Activated T-helper 2 cell treated with anti-CD3 and anti-CD28 coated beads, Interferon-gamma antibody, Interleukin-2, Interleukin-4, amounts not matched to agents 10 μg/mL and 5 μg/mL and 100 μg/mL, durations not matched to agents 14 hours and 24 hours and 36 hours (primary cell): Measurements from ENCODE around the gene NCSTN. TPM values are rescaled to one million over a fixed set of nuclear protein-coding genes. Genes with fewer than 3 reads are reported as not detected.

Experiments used
- DNase-seq: peaks from one replicate; pipeline ENCODE4 v3.0.0; 2021; ENCODE audit warnings: low spot score
- H3K27ac Mint-ChIP-seq: one replicate; pipeline ENCODE4 v1.8.0; 2021; ENCODE audit warnings: mixed read lengths
- H3K27me3 Mint-ChIP-seq: one replicate; pipeline ENCODE4 v1.8.0; 2021; ENCODE audit warnings: low read depth, mixed read lengths
- H3K36me3 Mint-ChIP-seq: one replicate; pipeline ENCODE4 v1.8.0; 2021; ENCODE audit warnings: low read depth, mixed read lengths
- H3K4me1 Mint-ChIP-seq: one replicate; pipeline ENCODE4 v1.8.0; 2021; ENCODE audit warnings: low read depth, mixed read lengths
- H3K4me3 Mint-ChIP-seq: one replicate; pipeline ENCODE4 v1.8.0; 2021; ENCODE audit warnings: low read depth, mild to moderate bottlenecking, moderate library complexity, mixed read lengths
- H3K9me3 Mint-ChIP-seq: one replicate; pipeline ENCODE4 v1.8.0; 2021; ENCODE audit warnings: mixed read lengths
- intact Hi-C: fragments of 100-400 bp; cut with micrococcal nuclease; formaldehyde crosslinking; loops from one replicate; pipeline ENCODE4 v1.15.1; 2023
- total RNA-seq: library from RNA; stranded (reverse); gene quantifications from 2 replicates; pipeline ENCODE4 v1.2.3, GENCODE V29; 2022

NCSTN gene
- total RNA-seq, 1 donor from 2014 or later, result 65.3 TPM

DNA sequence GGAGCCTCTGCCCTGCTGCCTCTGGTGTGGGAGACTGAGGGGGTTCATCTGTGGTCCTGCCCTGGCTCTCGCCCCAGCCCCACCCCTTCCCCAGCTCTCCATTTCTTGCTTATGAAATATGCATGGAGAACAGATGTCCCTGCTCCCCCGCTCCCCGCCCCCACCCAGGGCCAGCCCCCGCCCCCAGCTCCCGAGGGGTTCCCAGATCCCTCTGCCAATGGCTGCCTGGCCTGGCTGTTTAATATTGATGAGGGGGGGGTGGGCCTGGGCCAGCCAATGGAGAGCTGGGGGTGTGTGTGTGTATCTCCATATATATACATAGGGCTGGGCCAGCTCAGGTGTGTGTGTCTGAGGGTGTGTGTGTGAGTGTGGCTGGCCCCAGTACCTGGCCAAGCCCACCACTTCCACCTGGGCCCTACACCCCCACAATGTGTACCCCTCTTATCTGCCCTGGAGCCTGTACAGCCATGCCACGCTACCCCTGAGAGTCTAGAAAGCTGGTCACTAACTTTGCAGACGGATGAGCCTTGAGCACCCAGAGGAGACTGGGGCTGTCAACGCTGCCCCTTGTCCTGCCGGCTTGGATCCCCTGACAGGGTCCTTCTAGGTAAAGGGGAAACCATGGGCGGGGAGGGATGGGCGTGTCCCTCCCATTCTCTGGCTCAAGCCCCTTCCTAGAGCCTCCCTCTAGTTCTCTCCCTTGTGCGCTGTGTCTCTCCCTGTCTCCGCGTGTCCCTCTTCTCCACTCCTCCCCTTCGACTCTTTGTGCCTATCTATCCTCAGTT lies 23.7 kb downstream of the NCSTN start, which contains the start of gene NHLH1:
NHLH1 (plus strand) TSS at position 341 of the 785 bp plus-strand sequence. CDS start 3,661 bp downstream, outside the sequence.
- DNase-seq, result no peak
- H3K4me3 Mint-ChIP-seq, result no peak within 1 kb of the TSS
- peaks cover 5% of the 10 kb centered on the region for H3K4me1 Mint-ChIP-seq
- H3K36me3 Mint-ChIP-seq, result peaks cover 3% of the 10 kb centered on the region
- intact Hi-C loops, result no loop called here
- no peaks in the 10 kb centered on the region for H3K27me3 Mint-ChIP-seq
- H3K9me3 Mint-ChIP-seq, result no peaks in the 10 kb centered on the region
- H3K27ac Mint-ChIP-seq, result no peak within 1 kb of the TSS

GRCh38 chr1:160367516-160367900 lies 24.3 kb downstream of the NCSTN start:
- intact Hi-C loops, result no loop called here
- H3K9me3 Mint-ChIP-seq, result no peaks in the 10 kb centered on the region
- no peak overlapping the region for H3K4me3 Mint-ChIP-seq
- no peak overlapping the region for H3K27ac Mint-ChIP-seq
- H3K36me3 Mint-ChIP-seq, result peaks cover under 1% of the 10 kb centered on the region
- H3K27me3 Mint-ChIP-seq, result no peaks in the 10 kb centered on the region
- H3K4me1 Mint-ChIP-seq, result peaks cover 3% of the 10 kb centered on the region
- no peak for DNase-seq

DNA sequence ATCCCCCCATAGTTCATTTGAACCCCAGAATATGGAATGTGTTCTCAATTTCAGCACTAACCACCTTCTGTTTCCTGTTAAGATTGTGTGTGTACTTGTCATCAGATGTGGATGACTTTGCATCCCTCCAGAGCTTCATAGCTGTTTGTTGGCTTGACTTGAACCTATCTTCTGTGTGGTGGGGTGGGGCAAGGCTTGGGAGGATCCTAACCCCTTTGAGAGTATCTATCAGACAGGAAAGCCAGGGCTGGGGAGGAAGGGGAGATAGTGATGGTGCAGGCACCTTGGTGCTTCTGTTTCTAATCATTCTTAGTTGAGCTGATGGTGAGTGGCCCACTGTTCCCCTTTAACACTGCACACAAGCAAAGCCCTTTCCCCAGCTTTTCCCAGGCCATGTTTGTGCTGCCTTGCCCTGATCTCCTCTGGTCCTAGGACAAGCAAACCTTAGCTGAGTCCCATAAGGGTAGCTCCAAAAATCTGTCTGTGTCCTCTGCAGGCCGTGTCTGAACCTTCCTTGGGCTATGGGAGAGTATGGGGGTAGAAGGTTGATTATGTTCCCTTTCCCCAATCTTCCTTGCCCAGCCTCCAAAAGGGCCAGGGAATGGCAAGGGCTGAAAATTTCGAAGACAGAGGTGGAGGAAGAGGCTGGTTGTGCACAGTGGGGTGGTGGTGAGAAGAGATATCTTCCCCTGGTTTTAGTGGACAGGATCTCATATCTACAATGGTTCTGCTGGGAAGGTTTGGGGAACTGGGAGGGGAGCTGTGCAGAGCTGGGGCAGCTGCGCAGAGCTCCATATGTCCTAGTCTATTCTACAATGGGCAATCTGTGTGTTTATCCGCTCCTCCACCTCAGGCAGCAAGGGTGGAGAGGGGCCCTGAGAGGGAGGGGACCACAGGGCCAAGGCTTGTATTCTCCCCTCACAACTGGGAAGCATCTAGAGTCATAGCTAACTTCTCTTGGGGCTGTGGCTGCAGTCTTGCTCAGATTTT lies 25.0 kb downstream of the NCSTN start:
- Mint-ChIP-seq H3K36me3 (no peaks in the 10 kb centered on the region), H3K4me3 (no peak overlapping the region), H3K27me3 (no peaks in the 10 kb centered on the region), H3K27ac (no peak overlapping the region), H3K9me3 (no peaks in the 10 kb centered on the region), H3K4me1 (peaks cover 3% of the 10 kb centered on the region)
- DNase-seq, result no peak
- intact Hi-C loops, result no loop called here

DNA sequence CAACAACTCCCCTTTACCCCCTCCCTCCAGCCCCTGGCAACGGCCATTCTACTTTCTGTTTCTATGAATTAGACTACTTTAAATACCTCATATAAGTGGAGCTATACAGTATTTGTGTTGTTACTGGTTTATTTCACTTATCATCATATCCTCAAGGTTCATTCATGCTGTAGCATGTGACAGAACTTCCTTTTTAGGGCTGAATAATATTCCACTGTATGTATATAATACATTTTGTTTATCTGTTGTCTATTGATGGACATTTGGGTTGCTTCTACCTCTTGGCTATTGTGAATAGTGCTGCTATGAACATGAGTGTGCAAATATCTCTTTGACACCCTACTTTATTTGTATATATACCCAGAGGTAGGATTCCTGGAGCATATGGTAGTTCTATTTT lies 25.9 kb downstream of the NCSTN start:
- H3K27me3 Mint-ChIP-seq, result no peaks in the 10 kb centered on the region
- H3K36me3 Mint-ChIP-seq, result no peaks in the 10 kb centered on the region
- no peak overlapping the region for H3K4me3 Mint-ChIP-seq
- no peaks in the 10 kb centered on the region for H3K9me3 Mint-ChIP-seq
- H3K4me1 Mint-ChIP-seq, result peaks cover 3% of the 10 kb centered on the region
- intact Hi-C loops, result no loop called here
- H3K27ac Mint-ChIP-seq, result no peak overlapping the region
- no peak for DNase-seq

DNA sequence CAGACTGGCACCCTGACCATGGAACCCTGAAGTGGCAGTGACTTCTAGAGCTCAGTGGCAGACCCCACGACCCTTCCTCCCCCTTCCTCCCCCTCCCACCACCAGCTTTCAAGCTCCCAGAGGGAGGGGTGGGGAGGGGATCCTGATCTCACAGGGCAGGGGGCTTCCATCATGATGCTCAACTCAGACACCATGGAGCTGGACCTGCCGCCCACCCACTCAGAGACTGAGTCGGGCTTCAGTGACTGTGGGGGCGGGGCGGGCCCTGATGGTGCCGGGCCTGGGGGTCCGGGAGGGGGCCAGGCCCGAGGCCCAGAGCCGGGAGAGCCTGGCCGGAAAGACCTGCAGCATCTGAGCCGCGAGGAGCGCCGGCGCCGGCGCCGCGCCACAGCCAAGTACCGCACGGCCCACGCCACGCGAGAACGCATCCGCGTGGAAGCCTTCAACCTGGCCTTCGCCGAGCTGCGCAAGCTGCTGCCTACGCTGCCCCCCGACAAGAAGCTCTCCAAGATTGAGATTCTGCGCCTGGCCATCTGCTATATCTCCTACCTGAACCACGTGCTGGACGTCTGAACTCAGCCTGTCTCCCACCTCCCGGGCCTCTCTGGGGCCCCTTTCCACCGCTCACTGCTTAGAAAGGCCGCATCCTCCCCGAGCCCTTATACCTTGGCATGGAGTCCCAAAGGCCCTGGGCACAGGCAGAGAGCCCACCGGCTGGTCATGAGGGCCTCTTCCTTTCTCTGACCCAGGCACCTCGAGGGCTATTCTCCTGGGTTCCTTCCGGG lies 27.6 kb downstream of the NCSTN start:
- Mint-ChIP-seq H3K36me3 (no peaks in the 10 kb centered on the region), H3K4me1 (peaks cover 5% of the 10 kb centered on the region), H3K9me3 (no peaks in the 10 kb centered on the region), H3K27ac (no peak overlapping the region), H3K27me3 (no peaks in the 10 kb centered on the region), H3K4me3 (no peak overlapping the region)
- intact Hi-C loops, result no loop called here
- DNase-seq, result no peak

GRCh38 chr1:160371346-160371631 lies 28.1 kb downstream of the NCSTN start:
- intact Hi-C loops, result no loop called here

DNA sequence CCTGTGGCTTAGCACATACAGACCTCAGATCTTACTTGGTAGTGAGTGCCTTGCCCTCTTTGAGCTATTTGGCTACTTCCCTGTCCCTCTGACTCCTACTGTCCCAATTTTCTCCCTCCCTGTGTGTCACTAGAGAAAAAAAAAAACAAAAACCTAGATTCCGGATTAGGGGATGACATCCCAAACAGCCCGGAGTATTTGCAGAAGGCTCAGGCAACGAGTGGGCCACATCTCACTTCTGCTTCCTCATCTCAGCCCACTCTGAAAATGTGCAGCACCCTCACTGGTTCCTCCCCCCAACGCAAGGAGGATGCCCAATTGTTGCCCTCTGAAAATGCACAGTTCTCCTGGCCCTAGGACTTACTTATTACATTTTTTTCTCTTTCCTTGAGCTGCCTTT lies 28.6 kb downstream of the NCSTN start:
- intact Hi-C loops, result no loop called here
- Mint-ChIP-seq H3K27ac (no peak overlapping the region), H3K4me3 (no peak overlapping the region), H3K27me3 (no peaks in the 10 kb centered on the region), H3K4me1 (peaks cover 12% of the 10 kb centered on the region), H3K36me3 (no peaks in the 10 kb centered on the region), H3K9me3 (no peaks in the 10 kb centered on the region)
- DNase-seq, result no peak

More at GRCh38 chr1:160371346-160371631, 28.1 kb downstream of the NCSTN start:
- Mint-ChIP-seq H3K4me1 (peaks cover 11% of the 10 kb centered on the region), H3K36me3 (no peaks in the 10 kb centered on the region), H3K27ac (no peak overlapping the region), H3K9me3 (no peaks in the 10 kb centered on the region), H3K4me3 (no peak overlapping the region), H3K27me3 (no peaks in the 10 kb centered on the region)
- DNase-seq, result no peak

DNA sequence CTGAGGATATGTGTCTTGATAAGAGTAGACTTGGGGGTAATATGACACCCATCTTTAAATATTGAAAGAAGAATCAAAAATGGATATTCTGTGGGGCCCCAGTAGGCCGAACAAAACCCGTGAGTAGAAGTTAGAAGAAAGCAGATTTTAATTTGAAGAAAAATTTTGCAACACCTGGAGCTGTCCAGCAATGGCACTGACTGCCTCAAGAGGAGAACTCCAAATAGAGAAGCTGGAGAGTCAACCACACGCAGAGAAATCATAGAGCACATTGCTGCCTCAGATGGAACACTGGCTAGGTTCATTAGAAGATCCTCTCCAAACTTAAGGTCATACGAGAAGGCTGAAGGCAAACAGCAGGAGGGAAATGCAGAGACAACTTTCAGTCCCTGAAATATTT lies 30.5 kb downstream of the NCSTN start:
- Mint-ChIP-seq H3K27me3 (no peaks in the 10 kb centered on the region), H3K9me3 (no peaks in the 10 kb centered on the region), H3K4me1 (peaks cover 10% of the 10 kb centered on the region), H3K27ac (no peak overlapping the region), H3K4me3 (no peak overlapping the region), H3K36me3 (no peaks in the 10 kb centered on the region)
- DNase-seq, result no peak
- intact Hi-C loops, result no loop called here

- no peaks in the 10 kb centered on the region for H3K36me3 Mint-ChIP-seq
- H3K4me3 Mint-ChIP-seq, result no peak overlapping the region
- no peak for DNase-seq
- H3K27me3 Mint-ChIP-seq, result no peaks in the 10 kb centered on the region
- H3K4me1 Mint-ChIP-seq, result peaks cover 10% of the 10 kb centered on the region
- H3K27ac Mint-ChIP-seq, result no peak overlapping the region
- intact Hi-C loops, result loop anchor here (5.0 kb wide), 1 partner anchor 32 kb away; the partner anchor contains the start of genes COPA and NCSTN
- H3K9me3 Mint-ChIP-seq, result no peaks in the 10 kb centered on the region
These were observed 31.3 kb downstream of the NCSTN start for GRCh38 chr1:160374306-160375110.

- peak overlapping the region; percentile 30 for H3K27ac Mint-ChIP-seq
- DNase-seq, result no peak
These were observed 32.8 kb downstream of the NCSTN start for GRCh38 chr1:160375788-160376524.

GRCh38 chr1:160376525-160377131 lies 33.4 kb downstream of the NCSTN start:
- no peaks in the 10 kb centered on the region for H3K36me3 Mint-ChIP-seq
- no peak overlapping the region for H3K27ac Mint-ChIP-seq
- H3K4me3 Mint-ChIP-seq, result no peak overlapping the region
- no peaks in the 10 kb centered on the region for H3K27me3 Mint-ChIP-seq
- no peaks in the 10 kb centered on the region for H3K9me3 Mint-ChIP-seq
- peaks cover 10% of the 10 kb centered on the region for H3K4me1 Mint-ChIP-seq
- no peak for DNase-seq
- intact Hi-C loops, result loop anchor here (1.0 to 5.0 kb wide), 3 partner anchors 34 to 275 kb away; partner anchors contain the start of genes COPA and NCSTN

More at GRCh38 chr1:160375788-160376524, 32.8 kb downstream of the NCSTN start:
- no peak overlapping the region for H3K4me3 Mint-ChIP-seq
- no peaks in the 10 kb centered on the region for H3K36me3 Mint-ChIP-seq
- no peaks in the 10 kb centered on the region for H3K27me3 Mint-ChIP-seq
- H3K9me3 Mint-ChIP-seq, result no peaks in the 10 kb centered on the region
- H3K4me1 Mint-ChIP-seq, result peaks cover 10% of the 10 kb centered on the region
- intact Hi-C loops, result loop anchor here (1.0 to 5.0 kb wide), 3 partner anchors 34 to 275 kb away; partner anchors contain the start of genes COPA and NCSTN
